Measurements from ENCODE around the gene ZMIZ2.

GRCh38 chr7:44783407-44783806 lies 34.8 kb downstream of the ZMIZ2 start:
- TF ChIP-seq CTCF (IDR thresholded peaks at IDR 0.05; ENCODE audit: low read depth, low read length) (no peak), EZH2phosphoT487 (IDR thresholded peaks at IDR 0.05; ENCODE audit: low read depth) (no peak)

All from OCI-LY3 (cell line).